ENCODE results near the gene ZNF526. TPM values are rescaled to one million over a fixed set of nuclear protein-coding genes. Genes with fewer than 3 reads are reported as not detected.

ZNF526 gene
- total and polyA plus RNA-seq, 9 of the 15 experiments (the other 6 are each of a cell fraction or from before 2014, with no cell fraction given): 1.3 to 17.9 (median 6.2) TPM

DNA sequence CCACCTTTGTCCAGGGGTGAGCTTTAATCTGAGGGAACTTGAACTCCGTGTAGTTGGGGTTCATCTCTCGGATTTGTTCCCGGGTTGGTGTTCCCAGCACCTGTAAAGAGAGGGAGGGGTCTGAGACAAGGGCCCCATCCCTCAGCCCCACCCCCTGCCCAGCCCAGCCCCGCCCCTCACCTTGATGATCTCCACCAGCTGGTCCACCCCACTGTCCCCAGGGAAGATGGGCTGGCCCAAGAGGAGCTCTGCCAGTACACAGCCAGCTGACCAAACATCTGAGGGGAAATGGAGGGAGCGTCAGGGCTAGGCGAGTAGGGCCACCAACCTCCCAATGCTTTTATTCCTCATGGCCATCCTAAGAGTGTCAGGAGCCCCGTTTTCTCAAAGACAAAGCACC, 13.0 kb downstream of the ZNF526 start:
- Histone ChIP-seq H3K9me1 (ENCODE audit: control insufficient read depth, insufficient read depth, low read length) (peaks cover 3% of the 10 kb centered on the region), H3K9me3 (replicated peaks; ENCODE audit: control insufficient read depth, insufficient read depth, low read depth, low read length) (no peaks in the 10 kb centered on the region), H3K9ac (ENCODE audit: insufficient read depth in 1 of 2, low read depth in 2 of 2, low read length in 2 of 2) (no peak overlapping the region), H3K27ac (ENCODE audit: extremely low read depth, low read depth, low read length) (no peak overlapping the region; the same call in 2 of the 3 replicates), H3K27me3 (ENCODE audit: control insufficient read depth in 2 of 2, insufficient read depth in 2 of 2, low read length in 2 of 2) (no peaks in the 10 kb centered on the region), H3K4me2 (ENCODE audit: insufficient read depth, low read length) (no peak overlapping the region), H3K4me3 (no peak overlapping the region), H3K36me3 (ENCODE audit: control insufficient read depth, insufficient read depth, low read length) (peaks cover 93% of the 10 kb centered on the region), H3K79me2 (ENCODE audit: control insufficient read depth, insufficient read depth, low read length) (peaks cover 26% of the 10 kb centered on the region), H2AFZ (ENCODE audit: low read depth, low read length) (no peak overlapping the region), H4K20me1 (replicated peaks; ENCODE audit: control insufficient read depth, insufficient read depth, low read length) (peaks cover 28% of the 10 kb centered on the region), H3K4me1 (replicated peaks in 1 of 2; ENCODE audit: control insufficient read depth in 2 of 2, insufficient read depth in 2 of 2, low read length in 2 of 2) (peaks cover 21 to 23% of the 10 kb centered on the region in 2 experiments)
- DNase-seq (ENCODE audit: extremely low read depth in 1 of 4, low spot score in 3 of 4): peak in 3 of 4 experiments; percentile 35 to 60 (median 59)
- no peak for FAIRE-seq
- WGBS (ENCODE audit: insufficient coverage, low coverage, missing lambda C conversion rate): 76% methylated on average over 6 of the region's 7 CpGs
- ATAC-seq: no peak
- ChIA-PET CTCF (ENCODE audit: low intra/inter-chr PET ratio) (no interaction called here), POLR2A (interaction anchor here (0.8 to 2.3 kb wide), 3 partner anchors 9 to 18 kb away, joined by 3 to 23 read pairs (median 6); partner anchors contain the start of gene GSK3A)
- TF ChIP-seq PRDM10 (IDR thresholded peaks at IDR 0.05; ENCODE audit: partially characterized antibody) (peak; percentile 13), DIDO1 (tag; IDR thresholded peaks at IDR 0.05; ENCODE audit: low read depth) (no peak)
- TF ChIP-seq, protein P1, sequence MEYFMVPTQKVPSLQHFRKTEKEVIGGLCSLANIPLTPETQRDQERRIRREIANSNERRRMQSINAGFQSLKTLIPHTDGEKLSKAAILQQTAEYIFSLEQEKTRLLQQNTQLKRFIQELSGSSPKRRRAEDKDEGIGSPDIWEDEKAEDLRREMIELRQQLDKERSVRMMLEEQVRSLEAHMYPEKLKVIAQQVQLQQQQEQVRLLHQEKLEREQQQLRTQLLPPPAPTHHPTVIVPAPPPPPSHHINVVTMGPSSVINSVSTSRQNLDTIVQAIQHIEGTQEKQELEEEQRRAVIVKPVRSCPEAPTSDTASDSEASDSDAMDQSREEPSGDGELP (CRISPR knock-in tag; IDR thresholded peaks at IDR 0.05; ENCODE audit: borderline replicate concordance): peak; percentile 30; the same call in 1 of the 2 replicates
- BruUV-seq (replicated peaks): no TSS peak
- in situ Hi-C loops (cut with MboI) (no loop called here), intact Hi-C loops (cut with micrococcal nuclease) (no loop called here)

Measured in K562 (cell line).